Ovary (tissue), 3 donors: ENCODE data around the gene MEAK7.

Experiments used
- POLR2A ChIP-seq: fragments of 450-650 bp; IDR thresholded peaks from one replicate; pipeline ENCODE4 v1.6.1; 2017; ENCODE audit warnings: antibody characterized with exemption, mild to moderate bottlenecking, moderate library complexity
- TF ChIP-seq, protein P1 (sequence below), 3 donors: fragments of 450-650 bp in 2 of 3; fragments of 200-600 bp in 1 of 3; IDR thresholded peaks; one replicate each; pipeline versions ENCODE4 v1.5.1 to v1.8.0; 2016 to 2022; ENCODE audit warnings: antibody characterized with exemption in 3 of 3, mild to moderate bottlenecking in 1 of 3
- donor health status: DM: no; HTN: no; CAD: no.

- TF ChIP-seq, protein P1, sequence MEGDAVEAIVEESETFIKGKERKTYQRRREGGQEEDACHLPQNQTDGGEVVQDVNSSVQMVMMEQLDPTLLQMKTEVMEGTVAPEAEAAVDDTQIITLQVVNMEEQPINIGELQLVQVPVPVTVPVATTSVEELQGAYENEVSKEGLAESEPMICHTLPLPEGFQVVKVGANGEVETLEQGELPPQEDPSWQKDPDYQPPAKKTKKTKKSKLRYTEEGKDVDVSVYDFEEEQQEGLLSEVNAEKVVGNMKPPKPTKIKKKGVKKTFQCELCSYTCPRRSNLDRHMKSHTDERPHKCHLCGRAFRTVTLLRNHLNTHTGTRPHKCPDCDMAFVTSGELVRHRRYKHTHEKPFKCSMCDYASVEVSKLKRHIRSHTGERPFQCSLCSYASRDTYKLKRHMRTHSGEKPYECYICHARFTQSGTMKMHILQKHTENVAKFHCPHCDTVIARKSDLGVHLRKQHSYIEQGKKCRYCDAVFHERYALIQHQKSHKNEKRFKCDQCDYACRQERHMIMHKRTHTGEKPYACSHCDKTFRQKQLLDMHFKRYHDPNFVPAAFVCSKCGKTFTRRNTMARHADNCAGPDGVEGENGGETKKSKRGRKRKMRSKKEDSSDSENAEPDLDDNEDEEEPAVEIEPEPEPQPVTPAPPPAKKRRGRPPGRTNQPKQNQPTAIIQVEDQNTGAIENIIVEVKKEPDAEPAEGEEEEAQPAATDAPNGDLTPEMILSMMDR (IDR thresholded peaks at IDR 0.05): no peak
- TF ChIP-seq POLR2A: no peak
These were observed 23.3 kb downstream of the MEAK7 start for GRCh38 chr16:84481051-84481735.
